Testis (tissue), 2 donors: ENCODE results near the gene ATP1A4.

Experiments
- CTCF ChIP-seq, 3 experiments: fragments of 450-650 bp in 2 of 3; fragments of 200-600 bp in 1 of 3; sonication (generic) in 1 of 3; IDR thresholded peaks; one replicate each; pipeline ENCODE4 v1.5.1; 2016 to 2019; ENCODE audit warnings: antibody characterized with exemption in 3 of 3, mild to moderate bottlenecking in 2 of 3, moderate library complexity in 1 of 3
- POLR2A ChIP-seq: fragments of 450-650 bp; IDR thresholded peaks from one replicate; pipeline ENCODE4 v1.6.1; 2017; ENCODE audit warnings: antibody characterized with exemption, mild to moderate bottlenecking, moderate library complexity

- no peak for TF ChIP-seq POLR2A
- TF ChIP-seq CTCF (IDR thresholded peaks at IDR 0.05): no peak
These were observed 34.8 kb downstream of the ATP1A4 start for GRCh38 chr1:160186246-160186645.
